H1 (cell line): Measurements from ENCODE around the gene TRIAP1. TPM values are rescaled to one million over a fixed set of nuclear protein-coding genes. Genes with fewer than 3 reads are reported as not detected.

Source experiments
- CTCF ChIA-PET: fragments of 300-600 bp; sonication (Branson Sonifier 250); formaldehyde crosslinking; loops from one replicate; lab custom pipeline; 2021; ENCODE audit not compliant: partially characterized antibody; lab: Charles Lee
- POLR2A ChIA-PET: fragments of 300-600 bp; sonication (Branson Sonifier 250); formaldehyde crosslinking; loops from one replicate; lab custom pipeline; 2021; ENCODE audit warnings: inconsistent platforms; ENCODE audit not compliant: partially characterized antibody; lab: Charles Lee
- DNase-seq, 2 experiments: peaks; one replicate each; pipeline versions ENCODE4 v3.0.0 to v3.0.0-alpha.2; 2010 to 2022; ENCODE audit warnings: low spot score in 2 of 2, low read depth in 1 of 2, mixed read lengths in 1 of 2
- FAIRE-seq: peaks from 2 replicates; lab custom pipeline; 2011; peaks lifted over from hg19 to GRCh38; lab: Jason Lieb, UNC
- H2AFZ ChIP-seq: 2 replicates; pipeline ENCODE4 v1.8.1; 2012; ENCODE audit warnings: low read length, inconsistent platforms
- H2AK5ac ChIP-seq: 2 replicates; pipeline ENCODE4 v1.6.1; 2013; ENCODE audit warnings: low read depth, low read length
- H2BK120ac ChIP-seq: replicated peaks from 2 replicates; pipeline ENCODE3; 2013; ENCODE audit warnings: low read depth, low read length, inconsistent platforms
- H2BK12ac ChIP-seq: 2 replicates; pipeline ENCODE4 v1.6.1; 2013; ENCODE audit warnings: low read depth, low read length
- H2BK15ac ChIP-seq: 2 replicates; pipeline ENCODE4 v1.6.1; 2013; ENCODE audit warnings: low read length
- H2BK20ac ChIP-seq: 2 replicates; pipeline ENCODE4 v1.6.1; 2013; ENCODE audit warnings: low read length
- H2BK5ac ChIP-seq: 2 replicates; pipeline ENCODE4 v1.6.1; 2013; ENCODE audit warnings: low read depth, low read length
- H3K14ac ChIP-seq: 2 replicates; pipeline ENCODE4 v1.6.1; 2013; ENCODE audit warnings: inconsistent platforms; ENCODE audit not compliant: insufficient read length
- H3K18ac ChIP-seq: 2 replicates; pipeline ENCODE4 v1.6.1; 2013; ENCODE audit warnings: low read length; ENCODE audit errors: extremely low read depth
- H3K23ac ChIP-seq: 2 replicates; pipeline ENCODE4 v1.6.1; 2013; ENCODE audit warnings: inconsistent platforms; ENCODE audit not compliant: insufficient read length
- H3K23me2 ChIP-seq: 2 replicates; pipeline ENCODE4 v1.6.1; 2013; ENCODE audit warnings: low read depth, low read length
- H3K27ac ChIP-seq: 2 replicates; pipeline ENCODE4 v1.6.1; 2011; ENCODE audit warnings: low read depth, low read length, inconsistent platforms
- H3K27me3 ChIP-seq, 4 experiments: replicated peaks in 1 of 4; 1 replicate in 1 of 4; 2 replicates in 3 of 4; pipeline versions ENCODE4 v1.6.1 to v1.8.1; 2011 to 2013; ENCODE audit warnings: low read length in 3 of 4, mild to moderate bottlenecking in 3 of 4, inconsistent platforms in 2 of 4, mixed read lengths in 2 of 4, moderate library complexity in 1 of 4; ENCODE audit not compliant: control insufficient read depth in 3 of 4, insufficient read depth in 3 of 4; ENCODE audit errors: extremely low read depth in 1 of 4
- H3K36me3 ChIP-seq, 4 experiments: 2 replicates each; pipeline versions ENCODE4 v1.6.1 to v1.8.1; 2011 to 2013; ENCODE audit warnings: mild to moderate bottlenecking in 4 of 4, low read length in 3 of 4, moderate library complexity in 2 of 4, control low read depth in 1 of 4, inconsistent platforms in 1 of 4; ENCODE audit not compliant: insufficient read depth in 4 of 4, control insufficient read depth in 2 of 4
- H3K4ac ChIP-seq: replicated peaks from 2 replicates; pipeline ENCODE3; 2013; ENCODE audit warnings: low read length, low read depth, mixed read lengths, inconsistent platforms; ENCODE audit not compliant: insufficient read length
- H3K4me1 ChIP-seq, 4 experiments: replicated peaks in 1 of 4; 1 replicate in 1 of 4; 2 replicates in 3 of 4; pipeline versions ENCODE4 v1.6.1 to v1.8.1; 2011 to 2013; ENCODE audit warnings: low read length in 3 of 4, inconsistent platforms in 2 of 4, mixed read lengths in 1 of 4; ENCODE audit not compliant: insufficient read depth in 4 of 4, control insufficient read depth in 3 of 4
- H3K4me2 ChIP-seq, 2 experiments: 2 replicates each; pipeline versions ENCODE4 v1.6.1 to v1.8.1; 2011 to 2013; ENCODE audit warnings: low read depth in 2 of 2, low read length in 2 of 2, control low read depth in 1 of 2, inconsistent platforms in 1 of 2, mild to moderate bottlenecking in 1 of 2; ENCODE audit not compliant: insufficient read depth in 1 of 2
- H3K4me3 ChIP-seq, 4 experiments: fragments of 200-600, 300-600 bp in 1 of 4; sonication (generic), shearing (Covaris generic), sonication (Bioruptor Twin) in 1 of 4; 2 replicates each; pipeline versions ENCODE4 v1.5.1 to v1.8.1; 2011 to 2016; ENCODE audit warnings: low read length in 4 of 4, low read depth in 3 of 4, control low read depth in 2 of 4, inconsistent platforms in 2 of 4, mild to moderate bottlenecking in 2 of 4, mixed read lengths in 1 of 4, moderate library complexity in 1 of 4; ENCODE audit not compliant: insufficient read depth in 2 of 4; ENCODE audit errors: extremely low read depth in 1 of 4
- H3K56ac ChIP-seq: replicated peaks from 2 replicates; pipeline ENCODE3; 2013; ENCODE audit warnings: low read depth, mild to moderate bottlenecking, mixed read lengths, low read length, inconsistent platforms; ENCODE audit not compliant: insufficient read length
- H3K79me1 ChIP-seq: 2 replicates; pipeline ENCODE4 v1.6.1; 2013; ENCODE audit warnings: low read depth, low read length, control low read depth
- H3K79me2 ChIP-seq, 2 experiments: 2 replicates each; pipeline versions ENCODE4 v1.6.1 to v1.8.1; 2012 to 2013; ENCODE audit warnings: low read length in 2 of 2, mild to moderate bottlenecking in 2 of 2, inconsistent platforms in 1 of 2; ENCODE audit not compliant: insufficient read depth in 2 of 2, control insufficient read depth in 1 of 2
- H3K9ac ChIP-seq, 4 experiments: replicated peaks in 1 of 4; 1 replicate in 1 of 4; 2 replicates in 3 of 4; pipeline versions ENCODE4 v1.6.1 to v1.8.1; 2011 to 2013; ENCODE audit warnings: low read depth in 3 of 4, low read length in 3 of 4, control low read depth in 2 of 4, mild to moderate bottlenecking in 2 of 4, moderate library complexity in 2 of 4, inconsistent platforms in 1 of 4; ENCODE audit errors: extremely low read depth in 1 of 4
- H3K9me3 ChIP-seq, 2 experiments: 2 replicates each; pipeline versions ENCODE4 v1.6.1 to v1.8.1; 2012 to 2013; ENCODE audit warnings: mild to moderate bottlenecking in 2 of 2, moderate library complexity in 2 of 2, control low read depth in 1 of 2, inconsistent platforms in 1 of 2, low read depth in 1 of 2, low read length in 1 of 2, mixed read lengths in 1 of 2; ENCODE audit not compliant: insufficient read depth in 2 of 2
- H4K20me1 ChIP-seq, 2 experiments: replicated peaks in 1 of 2; 2 replicates each; pipeline versions ENCODE3 to v1.8.1; 2011 to 2013; ENCODE audit warnings: inconsistent platforms in 2 of 2, low read length in 2 of 2, mild to moderate bottlenecking in 1 of 2; ENCODE audit not compliant: insufficient read depth in 2 of 2, control insufficient read depth in 1 of 2
- H4K5ac ChIP-seq: 2 replicates; pipeline ENCODE4 v1.6.1; 2013; ENCODE audit warnings: low read length, low read depth, mixed read lengths, inconsistent platforms; ENCODE audit not compliant: insufficient read length
- H4K8ac ChIP-seq: 2 replicates; pipeline ENCODE4 v1.8.0; 2013; ENCODE audit warnings: mild to moderate bottlenecking, moderate library complexity, low read length, inconsistent platforms; ENCODE audit not compliant: insufficient read depth; ENCODE audit errors: extremely low read depth
- H4K91ac ChIP-seq: replicated peaks from 2 replicates; pipeline ENCODE3; 2013; ENCODE audit warnings: low read length, mixed read lengths, inconsistent platforms; ENCODE audit not compliant: insufficient read length
- CREB1 ChIP-seq: IDR thresholded peaks from 2 replicates; pipeline ENCODE4 v1.6.1; 2012; ENCODE audit warnings: inconsistent platforms
- CTCF ChIP-seq, 3 experiments: IDR thresholded peaks; 1 replicate in 2 of 3; 2 replicates in 1 of 3; pipeline versions ENCODE4 v1.5.1 to v1.6.1; 2011; ENCODE audit warnings: low read length in 3 of 3, mild to moderate bottlenecking in 3 of 3, inconsistent platforms in 2 of 3, low read depth in 1 of 3, moderate library complexity in 1 of 3; ENCODE audit not compliant: insufficient read depth in 1 of 3; ENCODE audit errors: control extremely low read depth in 1 of 3
- EGR1 ChIP-seq: IDR thresholded peaks from 2 replicates; pipeline ENCODE4 v1.6.1; 2011; ENCODE audit warnings: low read depth, low read length, borderline replicate concordance
- GABPA ChIP-seq: IDR thresholded peaks from 2 replicates; pipeline ENCODE4 v1.6.1; 2011; ENCODE audit warnings: mild to moderate bottlenecking, low read length, moderate library complexity, borderline replicate concordance; ENCODE audit not compliant: insufficient read depth
- NRF1 ChIP-seq: IDR thresholded peaks from 2 replicates; pipeline ENCODE4 v1.6.1; 2011; ENCODE audit warnings: mild to moderate bottlenecking, low read depth, low read length, improper control_type of control experiment
- POLR2A ChIP-seq, 2 experiments: IDR thresholded peaks; 1 replicate in 1 of 2; 2 replicates in 1 of 2; pipeline ENCODE4 v1.6.1; 2011; ENCODE audit warnings: low read depth in 2 of 2, low read length in 2 of 2, mild to moderate bottlenecking in 2 of 2; ENCODE audit errors: control extremely low read depth in 1 of 2
- SP1 ChIP-seq: IDR thresholded peaks from 2 replicates; pipeline ENCODE4 v1.6.1; 2011; ENCODE audit warnings: low read depth, low read length
- SRF ChIP-seq: IDR thresholded peaks from 2 replicates; pipeline ENCODE4 v1.6.1; 2011; ENCODE audit warnings: mild to moderate bottlenecking, low read depth, low read length, moderate library complexity
- SUZ12 ChIP-seq: fragments of 200-600 bp; sonication (generic); IDR thresholded peaks from 2 replicates; pipeline ENCODE4 v1.6.1; 2012; ENCODE audit warnings: mild to moderate bottlenecking, inconsistent platforms, low read length, moderate library complexity, mixed read lengths
- TCF12 ChIP-seq: IDR thresholded peaks from 2 replicates; pipeline ENCODE4 v1.6.1; 2011; ENCODE audit warnings: low read depth, mild to moderate bottlenecking, low read length
- USF2 ChIP-seq: IDR thresholded peaks from 2 replicates; pipeline ENCODE4 v1.6.1; 2011; ENCODE audit warnings: low read length, improper control_type of control experiment
- WGBS, 2 experiments: shearing (Covaris generic) in 1 of 2; methylation state at CpG; one replicate each; pipeline versions ENCODE4 v1.1.6 to v1.1.7; 2013 to 2015; ENCODE audit warnings: low lambda C conversion rate in 2 of 2, mixed read lengths in 2 of 2, inconsistent platforms in 1 of 2, low coverage in 1 of 2, missing lambda C conversion rate in 1 of 2; ENCODE audit not compliant: insufficient replicate concordance in 2 of 2, insufficient coverage in 1 of 2, insufficient read length in 1 of 2; ENCODE audit errors: extremely low coverage in 1 of 2, missing lambda C conversion rate in 1 of 2; 5-methylcytosine and 5-hydroxymethylcytosine counted together
- polyA plus RNA-seq, 7 experiments: library from polyadenylated mRNA; depleted of rRNA in 3 of 7; stranded (reverse) in 5 of 7; unstranded in 2 of 7; fragments of >200 nt in 5 of 7; fragments of 200-250 nt in 2 of 7; gene quantifications; 1 replicate in 5 of 7; 2 replicates in 1 of 7; 4 replicates in 1 of 7; pipeline versions ENCODE4 v1.2.1 to v1.2.3, GENCODE V29; 2011 to 2013; ENCODE audit warnings: missing spikeins in 2 of 7, mixed read lengths in 2 of 7
- total RNA-seq: library from RNA; stranded (reverse); fragmentation: NEBNext Ultra II Directional; extraction: Animal tissue kit (Norgen Biotek cat#: 25700); gene quantifications from 2 replicates; pipeline ENCODE4 v1.2.1, GENCODE V29; 2021

The TRIAP1 gene
- total and polyA plus RNA-seq, 2 of the 8 experiments (the other 6 are each of a cell fraction or from before 2014, with no cell fraction given), result 42.0 to 63.4 TPM

- H3K27me3 ChIP-seq, result no peaks in the 10 kb centered on the region
- peaks cover 0 to 49% of the 10 kb centered on the region in 2 experiments; a peak in 3 of 4 replicates for H3K79me2 ChIP-seq
- H2BK15ac ChIP-seq, result no peak overlapping the region
- no peak overlapping the region for H3K4me3 ChIP-seq
- no peak overlapping the region for H3K4ac ChIP-seq
- H3K4me2 ChIP-seq, result peak overlapping the region in 1 of 2 experiments; percentile 78; a peak in 2 of 4 replicates
- H3K79me1 ChIP-seq, result peaks cover 3% of the 10 kb centered on the region
- no peak overlapping the region for H2BK12ac ChIP-seq
- H3K23ac ChIP-seq, result no peak overlapping the region
- no peaks in the 10 kb centered on the region for H3K9me3 ChIP-seq
- H2BK5ac ChIP-seq, result no peak overlapping the region
- H3K36me3 ChIP-seq, result peaks cover 28 to 40% (median 32%) of the 10 kb centered on the region in 4 experiments
- H2BK120ac ChIP-seq, result no peak overlapping the region
- no peak overlapping the region for H2BK20ac ChIP-seq
- ChIA-PET CTCF (interaction anchor here (0.8 to 9.3 kb wide), 19 partner anchors 8 to 231 kb away, joined by 3 to 152 read pairs (median 8); partner anchors contain the start of genes COX6A1, DYNLL1 and PLA2G1B), POLR2A (interaction anchor here (0.6 to 18.7 kb wide), 19 partner anchors 9 to 266 kb away, joined by 3 to 365 read pairs (median 4); partner anchors contain the start of genes COX6A1, DYNLL1, GATC and PLA2G1B)
- H3K56ac ChIP-seq, result no peak overlapping the region
- H3K23me2 ChIP-seq, result peaks cover 5% of the 10 kb centered on the region
- H4K5ac ChIP-seq, result no peak overlapping the region
- H4K91ac ChIP-seq, result no peak overlapping the region
- no peak overlapping the region for H3K9ac ChIP-seq
- WGBS, 2 experiments, result 96% methylated on average over 6 of the region's 6 CpGs; no CpG with 5 or more reads in 1 of the 2 experiments
- no peak overlapping the region for H4K8ac ChIP-seq
- FAIRE-seq (no peak), DNase-seq (no peak)
- peaks cover 12 to 18% of the 10 kb centered on the region in 2 experiments for H4K20me1 ChIP-seq
- H3K27ac ChIP-seq, result no peak overlapping the region
- H3K18ac ChIP-seq, result no peak overlapping the region
- no peak overlapping the region for H2AFZ ChIP-seq
- H2AK5ac ChIP-seq, result no peak overlapping the region
- no peak overlapping the region for H3K14ac ChIP-seq
- H3K4me1 ChIP-seq, result peaks cover 0 to 5% (median 0%) of the 10 kb centered on the region in 4 experiments; a peak in 2 of 7 replicates
- TF ChIP-seq EGR1 (no peak), USF2 (no peak), GABPA (no peak), CREB1 (no peak), SRF (no peak), SUZ12 (no peak), NRF1 (no peak), SP1 (no peak), TCF12 (no peak), POLR2A (IDR thresholded peaks at IDR 0.05; ENCODE audit: control extremely low read depth in 1 of 2, low read depth in 2 of 2, low read length in 2 of 2) (no peak), CTCF (IDR thresholded peaks at IDR 0.05; ENCODE audit: control extremely low read depth in 1 of 3, insufficient read depth in 1 of 3, low read depth in 1 of 3, low read length in 3 of 3) (no peak)
Measured at GRCh38 chr12:120467439-120467838, 21.3 kb upstream of the TRIAP1 start.
